Adrenal gland (tissue), 5 donors: ENCODE data around the gene ACTR1B.

ENCODE experiments used
- CTCF ChIP-seq, 6 experiments: fragments of 450-650 bp in 4 of 6; fragments of 200-600 bp in 2 of 6; sonication (generic) in 1 of 6; IDR thresholded peaks; 1 replicate in 5 of 6; 2 replicates in 1 of 6; pipeline versions ENCODE4 v1.5.1 to v1.8.0; 2016 to 2021; ENCODE audit warnings: antibody characterized with exemption in 6 of 6, mild to moderate bottlenecking in 2 of 6, moderate library complexity in 1 of 6
- POLR2A ChIP-seq, 2 donors: fragments of 450-650 bp; IDR thresholded peaks; one replicate each; pipeline ENCODE4 v1.6.1; 2017; ENCODE audit warnings: antibody characterized with exemption in 2 of 2, mild to moderate bottlenecking in 2 of 2, moderate library complexity in 1 of 2
- donor health status: DM: no; HTN: no; CAD: no.

GRCh38 chr2:97706112-97706511 lies 42.3 kb upstream of the ACTR1B start:
- TF ChIP-seq CTCF (IDR thresholded peaks at IDR 0.05) (no peak), POLR2A (IDR thresholded peaks at IDR 0.05) (no peak)
